ENCODE data around the gene ATP6V1E1. TPM values are rescaled to one million over a fixed set of nuclear protein-coding genes. Genes with fewer than 3 reads are reported as not detected.

The ATP6V1E1 gene
- total and polyA plus RNA-seq, 7 donors = 122 to 263 (median 158) TPM

DNA sequence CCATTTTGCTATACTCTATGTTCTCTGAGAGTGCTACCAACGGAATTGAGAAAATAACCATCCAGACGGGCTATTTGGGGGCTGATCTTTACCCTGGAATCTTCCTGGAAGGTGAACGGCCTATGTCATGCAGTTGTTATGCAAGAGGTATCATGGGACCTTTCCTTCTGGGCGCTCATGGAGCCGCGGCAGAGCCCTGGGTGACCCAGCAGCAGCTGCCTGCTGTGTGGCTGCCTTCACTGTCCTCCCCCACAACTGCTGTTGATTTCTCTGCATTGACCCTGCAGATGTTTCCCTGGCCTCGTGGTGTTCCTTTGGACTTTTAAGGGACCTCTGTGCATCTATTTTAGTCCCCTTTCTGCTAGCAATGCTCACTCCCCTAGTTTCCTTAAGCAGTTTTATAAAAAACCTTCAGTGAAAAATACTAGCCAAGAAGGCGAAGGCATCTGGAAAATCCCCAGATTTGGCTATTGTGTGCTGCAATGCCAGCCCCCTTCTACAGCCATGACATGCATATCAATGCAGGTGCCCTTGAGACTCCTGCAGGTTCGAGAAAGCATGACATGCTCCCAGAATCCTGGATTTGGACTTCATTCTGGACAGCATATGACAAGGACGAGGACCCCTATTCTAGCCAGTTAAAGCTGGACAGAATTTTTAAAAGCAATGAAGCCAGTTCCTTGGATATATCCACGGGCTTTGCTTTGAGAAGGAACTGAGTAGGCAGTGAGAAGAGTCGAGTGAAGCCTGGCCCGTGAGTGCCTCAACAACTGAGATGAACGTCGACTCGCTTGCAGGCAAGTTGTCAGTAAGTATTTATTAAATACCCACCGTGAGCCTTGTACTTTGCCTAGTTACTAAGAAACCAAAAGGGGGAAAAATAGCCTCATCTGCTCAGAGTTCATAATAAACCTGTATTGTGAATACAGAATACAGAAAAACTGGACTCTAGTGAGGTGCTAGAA, 65.4 kb downstream of the ATP6V1E1 start, which contains the start of gene SLC25A18:
SLC25A18 (plus strand) TSS at position 593 of the 965 bp plus-strand sequence. CDS start 16,447 bp downstream, outside the sequence.
- Histone ChIP-seq H3K4me1 (peaks cover 24% of the 10 kb centered on the region), H3K9me3 (no peaks in the 10 kb centered on the region), H3K4me3 (peak within 1 kb of the TSS; percentile 9), H3K27ac (peak within 1 kb of the TSS; percentile 81), H3K27me3 (ENCODE audit: insufficient read depth in 3 of 3, low read length in 2 of 3) (no peaks in the 10 kb centered on the region), H3K36me3 (ENCODE audit: insufficient read depth in 1 of 2, low read depth in 1 of 2) (peaks cover 0 to 9% of the 10 kb centered on the region in 2 donors)
- TF ChIP-seq, protein P1, sequence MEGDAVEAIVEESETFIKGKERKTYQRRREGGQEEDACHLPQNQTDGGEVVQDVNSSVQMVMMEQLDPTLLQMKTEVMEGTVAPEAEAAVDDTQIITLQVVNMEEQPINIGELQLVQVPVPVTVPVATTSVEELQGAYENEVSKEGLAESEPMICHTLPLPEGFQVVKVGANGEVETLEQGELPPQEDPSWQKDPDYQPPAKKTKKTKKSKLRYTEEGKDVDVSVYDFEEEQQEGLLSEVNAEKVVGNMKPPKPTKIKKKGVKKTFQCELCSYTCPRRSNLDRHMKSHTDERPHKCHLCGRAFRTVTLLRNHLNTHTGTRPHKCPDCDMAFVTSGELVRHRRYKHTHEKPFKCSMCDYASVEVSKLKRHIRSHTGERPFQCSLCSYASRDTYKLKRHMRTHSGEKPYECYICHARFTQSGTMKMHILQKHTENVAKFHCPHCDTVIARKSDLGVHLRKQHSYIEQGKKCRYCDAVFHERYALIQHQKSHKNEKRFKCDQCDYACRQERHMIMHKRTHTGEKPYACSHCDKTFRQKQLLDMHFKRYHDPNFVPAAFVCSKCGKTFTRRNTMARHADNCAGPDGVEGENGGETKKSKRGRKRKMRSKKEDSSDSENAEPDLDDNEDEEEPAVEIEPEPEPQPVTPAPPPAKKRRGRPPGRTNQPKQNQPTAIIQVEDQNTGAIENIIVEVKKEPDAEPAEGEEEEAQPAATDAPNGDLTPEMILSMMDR (IDR thresholded peaks at IDR 0.05) = peak; percentile 10
- ATAC-seq (peak; percentile 86 to 96 (median 88)), DNase-seq (peak; percentile 78 to 91)
- intact Hi-C loops (cut with DNase I) = no loop called here
- WGBS, 3 donors = 17 to 22% (median 18%) methylated on average over 17 of the region's 17 CpGs

DNA sequence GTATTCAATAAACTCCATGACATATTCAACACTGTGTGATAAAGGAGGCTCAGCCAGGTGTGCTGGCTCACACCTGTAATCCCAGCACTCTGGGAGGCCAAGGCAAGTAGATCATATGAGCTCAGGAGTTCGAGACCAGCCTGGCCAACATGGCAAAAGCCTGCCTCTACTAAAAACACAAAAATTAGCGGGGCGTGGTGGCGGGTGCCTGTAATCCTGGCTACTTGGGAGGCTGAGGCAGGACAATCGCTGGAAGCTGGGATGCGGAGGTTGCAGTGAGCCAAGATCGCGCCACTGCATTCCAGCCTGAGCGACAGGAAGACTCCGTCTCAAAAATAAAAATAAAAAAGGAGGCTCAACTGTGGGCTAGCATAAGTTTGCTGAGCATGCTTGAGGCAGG, 69.4 kb downstream of the ATP6V1E1 start:
- no peak for DNase-seq
- Histone ChIP-seq H3K27ac (no peak overlapping the region), H3K36me3 (ENCODE audit: insufficient read depth in 1 of 2, low read depth in 1 of 2) (peaks cover 0 to 37% of the 10 kb centered on the region in 2 donors), H3K9me3 (no peaks in the 10 kb centered on the region), H3K27me3 (ENCODE audit: insufficient read depth in 3 of 3, low read length in 2 of 3) (no peaks in the 10 kb centered on the region), H3K4me1 (peaks cover 20% of the 10 kb centered on the region), H3K4me3 (no peak overlapping the region)
- intact Hi-C loops (cut with DNase I) = no loop called here
- TF ChIP-seq, protein P1 (IDR thresholded peaks at IDR 0.05) = no peak
- WGBS, 3 donors = 88 to 93% (median 90%) methylated on average over 10 of the region's 10 CpGs
- no peak for ATAC-seq

DNA sequence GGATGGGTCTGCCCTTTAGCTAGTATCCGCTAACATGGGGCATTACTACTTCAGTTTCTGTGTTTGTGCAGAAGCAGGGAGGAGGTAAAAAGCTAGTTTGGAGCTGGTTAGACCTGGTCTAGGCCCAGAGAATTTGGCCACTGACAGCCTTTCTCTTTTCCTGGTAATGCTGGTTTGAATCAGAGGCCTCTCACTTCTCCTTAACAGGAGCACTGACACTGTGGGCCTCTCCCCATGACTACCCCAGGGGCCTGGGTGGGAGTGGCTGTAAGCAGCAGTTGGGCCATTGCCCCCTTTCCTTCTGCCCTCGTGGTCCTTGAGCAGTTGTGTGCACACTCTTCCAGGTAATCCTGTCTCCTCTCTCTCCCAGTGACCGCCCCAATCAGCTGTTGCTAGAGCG, 73.7 kb downstream of the ATP6V1E1 start:
- H3K4me1 ChIP-seq = no peaks in the 10 kb centered on the region
- DNase-seq (no peak), ATAC-seq (no peak)
- peaks cover 0 to 79% of the 10 kb centered on the region in 2 donors for H3K36me3 ChIP-seq (ENCODE audit: insufficient read depth in 1 of 2, low read depth in 1 of 2)
- H3K9me3 ChIP-seq = no peaks in the 10 kb centered on the region
- WGBS, 3 donors = 80 to 92% (median 85%) methylated on average over 4 of the region's 4 CpGs
- H3K27me3 ChIP-seq (ENCODE audit: insufficient read depth in 3 of 3, low read length in 2 of 3) = no peaks in the 10 kb centered on the region
- intact Hi-C loops (cut with DNase I) = no loop called here
- TF ChIP-seq, protein P1 (IDR thresholded peaks at IDR 0.05) = no peak
- no peak overlapping the region for H3K4me3 ChIP-seq
- H3K27ac ChIP-seq = no peak overlapping the region

GRCh38 chr22:17552737-17553136, 75.8 kb downstream of the ATP6V1E1 start:
- no peaks in the 10 kb centered on the region for H3K4me1 ChIP-seq
- intact Hi-C loops (cut with DNase I) = no loop called here
- peaks cover 0 to 88% of the 10 kb centered on the region in 2 donors for H3K36me3 ChIP-seq (ENCODE audit: insufficient read depth in 1 of 2, low read depth in 1 of 2)
- H3K4me3 ChIP-seq = no peak overlapping the region
- H3K27me3 ChIP-seq (ENCODE audit: insufficient read depth in 3 of 3, low read length in 2 of 3) = no peaks in the 10 kb centered on the region
- no peak overlapping the region for H3K27ac ChIP-seq
- TF ChIP-seq, protein P1 (IDR thresholded peaks at IDR 0.05) = no peak
- DNase-seq = peak; percentile 40 to 70
- 29 to 42% (median 38%) methylated on average over 7 of the region's 7 CpGs for WGBS, 3 donors
- no peaks in the 10 kb centered on the region for H3K9me3 ChIP-seq
- ATAC-seq = peak; percentile 53 to 88 (median 80)

Data from psoas muscle (tissue), 8 donors.